Measurements from ENCODE around the gene DDX6.

DDX6 gene

DNA sequence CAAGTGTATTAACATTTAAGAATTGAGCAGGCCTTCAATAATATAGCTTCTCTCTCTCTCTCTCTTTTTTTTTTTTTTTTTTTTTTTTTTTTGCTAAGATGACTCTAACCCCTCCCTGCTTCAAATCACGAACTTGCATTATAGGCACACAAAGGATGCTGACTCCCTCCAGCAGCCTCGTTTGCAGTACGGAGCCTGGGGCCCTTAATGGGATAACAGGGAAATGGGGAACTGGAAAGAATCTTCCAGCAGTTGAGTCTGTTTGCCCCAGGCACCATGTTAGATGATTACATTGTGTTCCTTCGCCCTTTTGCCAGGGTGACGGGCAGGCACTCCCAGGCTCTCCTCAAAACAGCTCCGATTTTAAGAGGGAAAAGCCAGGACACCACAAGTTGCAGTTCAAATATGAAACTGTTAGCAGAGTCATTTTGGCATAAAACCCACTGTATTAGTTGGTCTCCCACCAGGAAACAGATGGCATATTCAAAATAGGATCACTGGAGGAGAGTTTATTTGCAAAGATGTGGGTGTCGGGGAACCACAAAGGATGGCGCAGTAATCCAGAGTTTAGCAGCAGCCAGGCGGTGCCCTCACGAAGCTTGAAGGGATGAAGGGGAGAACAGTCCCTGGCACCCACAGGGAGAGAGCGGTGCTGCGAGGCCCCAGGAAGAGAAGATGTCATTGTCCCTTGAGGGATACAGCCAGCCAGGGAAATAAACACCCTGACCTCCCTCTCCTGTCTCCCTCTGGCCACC lies 85.0 kb downstream of the DDX6 start:
- no peaks in the 10 kb centered on the region for H3K9me3 ChIP-seq
- H3K27me3 ChIP-seq: no peaks in the 10 kb centered on the region
- H3K4me1 ChIP-seq: peaks cover 9% of the 10 kb centered on the region
- TF ChIP-seq, protein P1, sequence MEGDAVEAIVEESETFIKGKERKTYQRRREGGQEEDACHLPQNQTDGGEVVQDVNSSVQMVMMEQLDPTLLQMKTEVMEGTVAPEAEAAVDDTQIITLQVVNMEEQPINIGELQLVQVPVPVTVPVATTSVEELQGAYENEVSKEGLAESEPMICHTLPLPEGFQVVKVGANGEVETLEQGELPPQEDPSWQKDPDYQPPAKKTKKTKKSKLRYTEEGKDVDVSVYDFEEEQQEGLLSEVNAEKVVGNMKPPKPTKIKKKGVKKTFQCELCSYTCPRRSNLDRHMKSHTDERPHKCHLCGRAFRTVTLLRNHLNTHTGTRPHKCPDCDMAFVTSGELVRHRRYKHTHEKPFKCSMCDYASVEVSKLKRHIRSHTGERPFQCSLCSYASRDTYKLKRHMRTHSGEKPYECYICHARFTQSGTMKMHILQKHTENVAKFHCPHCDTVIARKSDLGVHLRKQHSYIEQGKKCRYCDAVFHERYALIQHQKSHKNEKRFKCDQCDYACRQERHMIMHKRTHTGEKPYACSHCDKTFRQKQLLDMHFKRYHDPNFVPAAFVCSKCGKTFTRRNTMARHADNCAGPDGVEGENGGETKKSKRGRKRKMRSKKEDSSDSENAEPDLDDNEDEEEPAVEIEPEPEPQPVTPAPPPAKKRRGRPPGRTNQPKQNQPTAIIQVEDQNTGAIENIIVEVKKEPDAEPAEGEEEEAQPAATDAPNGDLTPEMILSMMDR (IDR thresholded peaks at IDR 0.05; ENCODE audit: low read depth, low read length): no peak
- no peaks in the 10 kb centered on the region for H3K36me3 ChIP-seq
- peak; percentile 29 for DNase-seq
- H3K4me3 ChIP-seq (ENCODE audit: low read depth, low read length): no peak overlapping the region

DNA sequence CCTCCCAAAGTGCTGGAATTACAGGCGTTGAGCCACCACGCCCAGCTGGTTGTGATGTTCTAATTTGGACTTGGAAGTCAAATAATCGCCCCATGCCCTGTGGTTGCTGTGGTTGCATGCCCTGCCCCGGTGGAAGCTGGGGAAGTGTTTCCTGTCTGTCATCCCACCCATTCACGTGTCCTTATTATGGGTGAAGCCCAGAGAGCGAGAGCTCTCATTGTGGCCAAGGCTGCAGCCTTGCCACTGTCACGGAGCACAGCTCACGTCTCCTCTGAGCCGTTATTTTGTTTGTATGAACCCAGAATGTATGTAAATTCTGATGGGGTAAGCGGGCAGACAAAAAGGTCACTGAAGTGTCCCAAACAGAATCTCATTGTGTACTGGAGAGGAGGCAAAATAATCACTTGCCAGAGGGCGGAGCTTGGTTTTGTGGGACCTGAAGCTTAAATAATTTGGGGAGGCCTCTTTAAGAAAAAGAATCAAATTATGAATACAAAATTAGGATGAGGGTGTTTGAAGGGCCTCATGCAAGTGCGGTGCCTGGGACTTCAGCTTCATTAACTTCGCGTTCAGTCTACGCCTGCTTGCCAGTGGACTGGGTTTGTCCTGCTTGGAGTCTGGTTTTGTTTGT lies 85.7 kb downstream of the DDX6 start:
- DNase-seq: no peak
- no peaks in the 10 kb centered on the region for H3K36me3 ChIP-seq
- H3K4me1 ChIP-seq: peaks cover 9% of the 10 kb centered on the region
- H3K9me3 ChIP-seq: no peaks in the 10 kb centered on the region
- TF ChIP-seq, protein P1 (IDR thresholded peaks at IDR 0.05; ENCODE audit: low read depth, low read length): no peak
- H3K27me3 ChIP-seq: no peaks in the 10 kb centered on the region
- no peak overlapping the region for H3K4me3 ChIP-seq (ENCODE audit: low read depth, low read length)

DNA sequence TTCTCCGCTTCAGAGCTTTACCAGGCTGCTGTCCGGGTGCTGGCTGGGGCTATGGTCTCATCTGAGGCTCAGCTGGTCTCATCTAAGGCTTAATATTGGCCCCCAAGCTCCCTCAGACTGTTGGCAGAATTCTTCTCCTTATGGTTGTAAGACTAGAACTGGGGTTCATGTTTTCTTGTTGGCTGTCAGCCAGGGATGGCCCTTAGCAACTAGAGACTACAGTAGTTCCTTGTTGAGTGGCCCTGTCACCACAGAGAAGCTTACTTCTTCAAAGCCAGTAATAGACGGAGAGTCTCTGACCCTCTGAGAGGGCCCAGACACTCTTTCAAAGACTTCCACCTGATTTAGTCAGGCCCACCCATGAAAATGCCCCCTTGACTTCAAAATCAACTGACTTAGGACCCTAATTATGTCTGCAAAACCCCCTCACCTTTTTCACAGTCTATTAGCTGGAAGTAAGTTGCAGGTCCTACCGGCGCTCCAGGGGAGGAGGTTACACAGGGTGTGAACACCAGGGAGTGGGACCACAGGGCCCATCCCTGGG lies 87.3 kb downstream of the DDX6 start:
- H3K4me1 ChIP-seq: peaks cover 9% of the 10 kb centered on the region
- H3K36me3 ChIP-seq: no peaks in the 10 kb centered on the region
- no peaks in the 10 kb centered on the region for H3K27me3 ChIP-seq
- H3K9me3 ChIP-seq: no peaks in the 10 kb centered on the region
- TF ChIP-seq, protein P1 (IDR thresholded peaks at IDR 0.05; ENCODE audit: low read depth, low read length): no peak
- DNase-seq: no peak
- H3K4me3 ChIP-seq (ENCODE audit: low read depth, low read length): no peak overlapping the region

DNA sequence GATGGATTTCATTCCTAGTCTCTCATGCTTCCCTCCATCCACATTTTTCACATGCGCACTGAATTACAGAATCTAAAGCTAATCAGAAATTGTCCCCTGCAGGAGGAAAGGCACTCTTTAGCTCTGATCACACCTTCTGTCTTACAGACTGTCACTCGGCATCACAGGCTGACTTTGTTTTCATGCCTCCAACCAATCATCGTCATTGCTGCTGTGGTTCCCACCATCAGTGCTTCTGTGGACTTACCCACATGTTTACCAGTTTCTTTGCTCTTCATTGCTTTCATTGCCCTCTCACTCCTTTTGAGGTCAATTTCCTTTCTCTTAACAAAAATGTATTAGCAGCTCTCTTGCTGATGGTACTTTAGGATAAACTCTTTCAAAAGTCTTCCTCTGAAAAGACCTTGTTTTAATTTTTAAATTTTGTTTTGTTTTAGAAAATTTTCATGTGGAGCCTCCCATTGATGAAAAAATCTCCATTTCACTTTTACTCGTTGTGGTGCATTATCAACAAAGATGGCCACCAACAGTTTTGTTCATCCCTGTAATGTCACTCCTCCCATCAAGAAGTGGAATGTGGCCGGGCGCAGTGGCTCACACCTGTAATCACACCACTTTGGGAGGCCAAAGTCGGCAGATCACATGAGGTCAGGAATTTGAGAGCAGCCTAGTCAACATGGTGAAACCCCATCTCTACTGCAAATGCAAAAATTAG lies 91.3 kb downstream of the DDX6 start:
- Histone ChIP-seq H3K36me3 (no peaks in the 10 kb centered on the region), H3K4me3 (ENCODE audit: low read depth, low read length) (no peak overlapping the region), H3K4me1 (peaks cover 9% of the 10 kb centered on the region), H3K9me3 (no peaks in the 10 kb centered on the region), H3K27me3 (no peaks in the 10 kb centered on the region)
- TF ChIP-seq, protein P1 (IDR thresholded peaks at IDR 0.05; ENCODE audit: low read depth, low read length): no peak
- DNase-seq: no peak
